DMS 273 (cell line): ENCODE data around the gene B3GAT1.

Source experiments
- DNase-seq: peaks from one replicate; lab custom pipeline; 2025; ENCODE audit not compliant: unreplicated experiment; lab: John Stamatoyannopoulos, UW

B3GAT1 gene

GRCh38 chr11:134410766-134411165, 1.3 kb downstream of the B3GAT1 start:
- DNase-seq: no peak

GRCh38 chr11:134409552-134410429, 2.3 kb downstream of the B3GAT1 start:
- no peak for DNase-seq

- no peak for DNase-seq
These were observed 4.1 kb downstream of the B3GAT1 start for GRCh38 chr11:134407923-134408322.

GRCh38 chr11:134407321-134407828, 4.7 kb downstream of the B3GAT1 start:
- DNase-seq: peak; percentile 52

GRCh38 chr11:134406264-134407185, 5.5 kb downstream of the B3GAT1 start:
- no peak for DNase-seq

GRCh38 chr11:134405841-134406240, 6.2 kb downstream of the B3GAT1 start:
- DNase-seq: no peak

- no peak for DNase-seq
These were observed 6.6 kb downstream of the B3GAT1 start for GRCh38 chr11:134405436-134405835.

- DNase-seq: no peak
These were observed 7.3 kb downstream of the B3GAT1 start for GRCh38 chr11:134404575-134405341.

- no peak for DNase-seq
These were observed 9.1 kb downstream of the B3GAT1 start for GRCh38 chr11:134402910-134403309.

GRCh38 chr11:134401825-134402809, 9.9 kb downstream of the B3GAT1 start:
- no peak for DNase-seq

- DNase-seq: no peak
These were observed 12.0 kb downstream of the B3GAT1 start for GRCh38 chr11:134399996-134400395.

- DNase-seq: no peak
These were observed 12.8 kb downstream of the B3GAT1 start for GRCh38 chr11:134399293-134399654.

GRCh38 chr11:134398644-134399292, 13.3 kb downstream of the B3GAT1 start:
- no peak for DNase-seq

GRCh38 chr11:134398079-134398444, 14.0 kb downstream of the B3GAT1 start:
- DNase-seq: no peak

- no peak for DNase-seq
These were observed 14.6 kb downstream of the B3GAT1 start for GRCh38 chr11:134397304-134398078.

GRCh38 chr11:134395002-134395401, 17.0 kb downstream of the B3GAT1 start:
- DNase-seq: no peak

- DNase-seq: no peak
These were observed 17.7 kb downstream of the B3GAT1 start for GRCh38 chr11:134394311-134394710.

GRCh38 chr11:134393638-134394037, 18.4 kb downstream of the B3GAT1 start:
- DNase-seq: no peak
